ENCODE data around the gene PUS10.

DNA sequence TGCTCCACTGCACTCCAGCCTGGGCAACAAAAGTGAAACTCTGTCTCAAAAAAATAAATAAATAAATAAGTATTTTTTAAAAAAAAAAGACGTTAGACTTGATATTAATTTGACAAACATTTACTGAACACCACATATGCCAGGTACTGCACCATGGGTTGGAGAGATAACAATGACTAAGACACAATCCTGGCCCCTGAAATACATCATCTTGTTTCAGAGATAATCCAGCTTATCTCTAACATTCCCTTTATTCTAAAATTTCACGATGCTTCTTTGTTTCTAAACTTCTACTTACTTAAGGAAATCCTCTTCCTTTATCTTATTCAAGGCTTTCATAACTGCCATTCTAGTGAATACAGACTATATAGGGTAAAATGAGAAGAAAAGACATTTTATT lies 55.5 kb downstream of the PUS10 start:
- TF ChIP-seq POLR2A (IDR thresholded peaks at IDR 0.05) = no peak
- TF ChIP-seq, protein P1, sequence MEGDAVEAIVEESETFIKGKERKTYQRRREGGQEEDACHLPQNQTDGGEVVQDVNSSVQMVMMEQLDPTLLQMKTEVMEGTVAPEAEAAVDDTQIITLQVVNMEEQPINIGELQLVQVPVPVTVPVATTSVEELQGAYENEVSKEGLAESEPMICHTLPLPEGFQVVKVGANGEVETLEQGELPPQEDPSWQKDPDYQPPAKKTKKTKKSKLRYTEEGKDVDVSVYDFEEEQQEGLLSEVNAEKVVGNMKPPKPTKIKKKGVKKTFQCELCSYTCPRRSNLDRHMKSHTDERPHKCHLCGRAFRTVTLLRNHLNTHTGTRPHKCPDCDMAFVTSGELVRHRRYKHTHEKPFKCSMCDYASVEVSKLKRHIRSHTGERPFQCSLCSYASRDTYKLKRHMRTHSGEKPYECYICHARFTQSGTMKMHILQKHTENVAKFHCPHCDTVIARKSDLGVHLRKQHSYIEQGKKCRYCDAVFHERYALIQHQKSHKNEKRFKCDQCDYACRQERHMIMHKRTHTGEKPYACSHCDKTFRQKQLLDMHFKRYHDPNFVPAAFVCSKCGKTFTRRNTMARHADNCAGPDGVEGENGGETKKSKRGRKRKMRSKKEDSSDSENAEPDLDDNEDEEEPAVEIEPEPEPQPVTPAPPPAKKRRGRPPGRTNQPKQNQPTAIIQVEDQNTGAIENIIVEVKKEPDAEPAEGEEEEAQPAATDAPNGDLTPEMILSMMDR (IDR thresholded peaks at IDR 0.05) = no peak
